ENCODE measurements around the gene CPNE4.

GRCh38 chr3:131922356-131922755, 112.5 kb downstream of the CPNE4 start:
- no peak for TF ChIP-seq TAF1 (IDR thresholded peaks at IDR 0.05; ENCODE audit: borderline replicate concordance, insufficient read depth, low read length)
- no peak for TF ChIP-seq SIN3A (IDR thresholded peaks at IDR 0.05; ENCODE audit: borderline replicate concordance, insufficient read depth, low read length)
- no peak for TF ChIP-seq POLR2AphosphoS5 (IDR thresholded peaks at IDR 0.05; ENCODE audit: low read depth, low read length)
